HG03565 (cell line): ENCODE results near the gene TMEM232.

ENCODE experiments used
- ATAC-seq: cut with Tn5 transposase; IDR thresholded peaks from one replicate; pipeline ENCODE4 v1.9.1; 2021; ENCODE audit warnings: mild to moderate bottlenecking, moderate library complexity; ENCODE audit not compliant: unreplicated experiment

The TMEM232 gene

DNA sequence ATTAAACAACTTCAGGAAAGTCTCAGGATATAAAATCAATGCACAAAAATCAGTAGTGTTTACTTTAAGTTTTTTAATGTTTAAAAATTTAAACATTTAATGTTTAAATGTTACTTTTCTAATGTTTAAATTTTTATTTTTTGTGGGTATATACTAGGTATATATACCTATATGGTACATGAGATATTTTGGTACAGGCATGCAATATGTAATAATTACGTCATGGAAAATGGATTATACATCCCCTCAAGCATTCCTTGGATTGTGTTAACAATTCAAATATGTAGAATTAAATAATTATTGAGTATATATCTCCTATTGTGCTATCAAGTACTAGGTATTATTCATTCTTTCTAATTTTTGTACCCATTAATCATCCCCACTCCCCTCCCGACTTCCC is 291.3 kb downstream of the TMEM232 start:
- ATAC-seq: no peak

DNA sequence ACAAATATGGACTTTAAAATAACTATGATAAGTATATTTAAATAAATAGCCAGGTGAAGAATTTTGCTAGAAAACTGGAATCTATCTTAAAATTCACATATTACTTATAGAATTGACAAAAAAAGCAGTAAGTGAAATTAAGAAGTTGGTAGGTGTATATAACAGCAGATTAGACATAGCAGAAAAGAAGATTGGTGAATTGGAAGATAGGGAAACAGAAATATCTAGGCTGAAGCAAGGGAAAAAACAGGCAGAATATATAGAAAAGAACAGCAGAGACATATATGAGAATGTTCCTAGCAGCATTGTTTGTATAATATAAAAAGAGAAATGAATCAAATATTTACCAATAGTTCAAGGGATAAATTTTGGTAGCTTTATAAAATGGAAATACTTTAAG is 294.9 kb downstream of the TMEM232 start:
- no peak for ATAC-seq

DNA sequence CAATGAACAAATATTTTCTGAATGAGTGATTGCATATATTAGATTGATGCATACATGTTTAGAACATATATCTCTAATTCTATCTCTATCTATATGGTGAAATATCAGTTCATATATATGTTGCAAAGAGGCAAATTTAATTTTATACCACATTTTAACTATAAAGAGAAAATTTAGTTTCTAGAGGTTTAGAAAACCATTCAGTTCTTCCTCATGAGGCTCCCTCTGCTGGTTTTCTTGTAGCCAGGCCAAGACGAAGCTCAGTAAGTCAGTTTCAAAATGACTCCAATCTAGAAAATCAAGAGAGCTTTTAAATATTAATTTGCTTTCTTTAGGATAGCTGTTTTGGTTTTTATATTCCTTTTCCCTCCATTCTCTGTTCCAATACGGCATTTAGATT is 312.1 kb downstream of the TMEM232 start:
- peak; percentile 57 for ATAC-seq

DNA sequence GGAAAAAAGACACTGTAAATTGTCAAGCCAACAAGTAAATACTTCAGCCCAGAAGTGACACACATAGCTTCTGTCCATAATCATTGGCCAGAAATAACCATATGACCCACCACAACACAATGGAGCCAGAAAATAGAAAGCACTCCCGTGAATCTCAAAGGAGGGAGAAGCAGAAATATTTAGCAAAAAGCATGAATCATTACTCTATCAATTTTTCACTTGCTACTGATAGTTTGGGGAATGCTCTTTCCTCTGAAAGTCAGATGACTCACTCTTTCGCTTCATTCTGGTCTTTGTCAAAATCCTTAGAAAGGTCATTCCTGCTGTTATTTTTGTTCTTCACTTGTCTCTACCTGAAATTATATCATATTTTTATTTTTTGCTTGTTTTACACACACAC is 312.6 kb downstream of the TMEM232 start:
- no peak for ATAC-seq

DNA sequence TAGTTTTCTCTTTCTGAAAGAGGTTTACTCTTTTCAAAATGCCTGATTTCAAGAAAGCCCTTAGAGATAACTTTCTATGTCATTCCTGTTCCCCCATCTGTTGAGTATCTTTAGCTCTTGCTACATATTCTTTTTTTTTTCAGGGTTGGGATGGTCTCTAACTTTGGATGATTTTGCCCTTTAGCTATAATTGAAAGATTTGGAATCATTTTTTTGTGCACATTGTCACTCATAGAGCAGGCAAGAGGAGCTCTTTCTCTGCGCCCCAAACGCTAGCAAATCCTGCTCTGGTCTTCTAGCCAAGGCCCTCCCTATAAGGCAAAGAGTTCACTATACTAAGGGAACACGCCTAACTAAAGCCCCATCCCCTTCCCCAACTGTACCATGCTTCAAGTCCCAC is 316.9 kb downstream of the TMEM232 start:
- no peak for ATAC-seq

DNA sequence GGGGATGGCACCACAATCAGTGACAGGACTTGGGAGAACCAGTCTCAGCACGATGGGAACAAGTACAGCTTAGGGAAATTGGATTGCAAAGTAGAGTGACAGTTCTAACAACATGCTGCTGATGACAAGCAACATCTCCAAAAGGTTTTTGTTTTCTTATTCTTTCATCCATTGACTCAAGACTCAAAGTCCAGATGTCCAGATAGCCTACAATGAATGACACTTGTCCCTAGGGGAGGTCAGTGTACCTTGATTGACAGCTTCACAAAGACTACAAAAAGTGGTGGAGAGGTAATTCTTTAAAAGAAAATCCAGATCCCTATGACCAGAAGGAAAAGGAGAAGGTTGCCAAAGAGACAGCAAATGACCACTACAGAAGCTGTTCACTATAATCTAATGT is 323.9 kb downstream of the TMEM232 start:
- no peak for ATAC-seq

DNA sequence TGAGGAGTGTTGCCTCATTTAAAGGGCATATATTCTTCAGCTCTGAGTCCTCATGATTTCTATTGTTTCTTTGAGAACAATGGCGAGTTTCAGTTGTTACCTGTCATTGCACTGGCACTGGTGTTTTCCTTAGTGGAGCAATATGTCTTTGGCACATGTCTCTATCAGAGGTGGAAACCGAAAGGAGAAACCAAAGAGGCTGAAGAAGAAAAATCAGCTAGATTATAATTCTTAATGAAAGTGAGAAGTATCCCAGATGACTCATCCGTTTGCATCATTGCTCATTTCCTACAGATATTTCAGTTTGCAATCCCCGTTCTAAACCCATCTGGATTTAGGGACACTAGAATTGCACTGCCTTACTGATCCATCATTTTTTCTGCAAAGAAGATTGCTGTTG is 324.6 kb downstream of the TMEM232 start:
- no peak for ATAC-seq

DNA sequence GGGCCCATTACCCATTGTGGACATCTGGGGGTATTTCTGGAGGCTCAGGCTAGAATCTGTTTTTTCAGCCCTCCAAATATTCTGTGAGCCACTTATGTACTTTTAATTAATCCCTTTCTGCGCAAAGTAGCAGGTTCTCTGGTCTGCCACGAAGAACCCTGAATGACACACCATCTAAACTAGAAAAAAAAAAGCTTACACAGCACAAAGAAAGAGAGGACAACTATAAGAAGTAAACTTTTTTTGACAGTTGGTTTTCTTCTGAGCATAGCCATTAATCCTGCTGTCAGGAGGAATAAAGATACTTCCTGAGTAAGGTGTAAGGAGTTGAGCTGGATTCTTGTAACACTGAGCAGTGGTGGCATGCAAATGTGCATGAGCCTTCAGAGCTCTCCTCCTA is 327.5 kb downstream of the TMEM232 start:
- no peak for ATAC-seq

DNA sequence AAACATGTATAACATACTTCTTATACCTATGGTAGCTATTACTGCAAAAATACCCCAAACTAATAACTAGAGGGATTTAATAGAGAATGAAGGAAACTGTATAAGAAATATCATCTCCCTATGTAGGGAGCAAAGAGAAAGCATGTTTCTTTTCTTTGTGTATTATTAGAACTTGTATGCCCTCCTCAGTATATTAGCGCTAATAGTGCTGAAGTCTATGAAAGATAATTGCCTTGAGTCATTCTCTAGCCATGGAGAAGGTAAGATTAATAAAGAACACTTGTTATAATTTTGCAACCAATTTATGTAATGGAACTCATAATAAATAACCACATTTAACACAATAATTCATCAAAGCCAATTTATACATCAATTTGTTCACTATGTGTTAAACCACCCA is 329.2 kb downstream of the TMEM232 start:
- ATAC-seq: no peak

DNA sequence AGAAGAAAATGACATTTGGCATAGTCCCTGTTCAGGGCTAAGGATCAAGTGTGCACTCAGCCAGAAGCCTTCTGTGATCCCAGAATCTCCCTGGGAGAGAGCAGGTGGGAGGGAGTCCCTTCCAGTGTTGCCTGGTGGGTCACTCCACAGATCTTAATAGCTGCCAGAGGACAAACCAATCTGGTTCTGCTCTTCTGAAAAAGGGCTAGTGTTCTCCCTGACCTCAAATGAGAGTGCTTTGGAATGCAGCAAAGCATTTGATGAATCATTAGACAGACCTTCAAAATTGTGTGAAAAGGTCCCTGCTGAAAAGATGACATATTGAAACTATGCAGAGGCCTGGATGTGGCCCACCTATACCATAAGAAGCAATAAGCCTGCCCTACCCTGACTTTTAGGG is 339.7 kb downstream of the TMEM232 start:
- no peak for ATAC-seq

DNA sequence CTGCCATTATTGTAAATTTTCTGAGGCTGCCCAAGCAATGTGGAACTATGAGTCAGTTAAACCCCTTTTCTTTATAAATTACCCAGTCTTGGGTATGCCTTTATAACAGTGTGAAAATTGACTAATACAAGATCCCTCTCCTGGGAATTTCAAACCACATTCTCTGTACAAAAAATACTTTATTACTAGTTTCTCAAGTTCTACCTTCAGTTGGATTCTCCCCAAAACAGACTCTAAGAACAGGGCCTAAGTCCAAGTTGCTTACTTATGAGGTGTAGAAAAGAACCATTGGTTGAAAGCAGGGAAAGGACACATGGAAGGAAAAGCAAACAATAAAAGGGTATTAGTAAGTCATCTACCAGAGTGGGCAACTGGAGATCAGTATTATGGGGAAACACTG is 343.2 kb downstream of the TMEM232 start:
- no peak for ATAC-seq

DNA sequence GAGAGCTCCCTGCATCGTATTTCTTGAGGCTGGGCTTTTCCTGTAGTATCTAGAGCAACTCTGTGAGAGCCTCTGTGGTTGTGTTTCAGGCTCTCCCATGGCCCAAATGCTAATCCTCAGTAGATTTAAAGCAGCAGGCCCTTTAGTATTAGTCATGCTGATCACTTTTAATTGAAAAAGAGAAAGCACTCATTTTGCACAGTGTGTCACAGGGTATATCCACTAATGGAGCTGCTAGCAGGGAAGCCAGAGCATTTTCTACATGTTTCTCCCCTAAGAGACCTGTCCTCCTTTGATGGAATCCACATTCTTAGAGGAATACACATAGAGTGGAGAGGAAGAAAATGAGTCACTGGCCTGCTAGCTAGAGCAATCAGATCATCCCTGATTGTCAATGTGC is 348.5 kb downstream of the TMEM232 start:
- ATAC-seq: no peak

DNA sequence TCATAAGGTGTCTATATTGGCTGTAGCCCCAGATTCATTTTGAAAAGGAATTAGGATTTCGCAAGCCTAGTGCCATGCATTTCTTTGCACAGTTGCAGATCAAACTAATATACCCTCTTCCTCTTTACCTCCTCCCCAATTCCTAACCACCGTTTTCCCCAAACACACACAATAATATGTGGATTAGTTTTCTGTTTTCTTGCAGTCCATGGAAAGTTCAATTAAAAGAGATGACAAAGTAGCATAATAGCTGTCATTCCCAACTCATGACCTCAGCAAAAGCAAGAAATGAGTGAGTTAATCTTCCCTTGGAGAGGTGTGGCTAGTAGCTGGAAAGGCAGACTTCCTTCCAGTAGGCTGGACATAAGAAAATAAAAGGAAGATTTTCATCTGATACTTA is 349.1 kb downstream of the TMEM232 start:
- ATAC-seq: no peak

DNA sequence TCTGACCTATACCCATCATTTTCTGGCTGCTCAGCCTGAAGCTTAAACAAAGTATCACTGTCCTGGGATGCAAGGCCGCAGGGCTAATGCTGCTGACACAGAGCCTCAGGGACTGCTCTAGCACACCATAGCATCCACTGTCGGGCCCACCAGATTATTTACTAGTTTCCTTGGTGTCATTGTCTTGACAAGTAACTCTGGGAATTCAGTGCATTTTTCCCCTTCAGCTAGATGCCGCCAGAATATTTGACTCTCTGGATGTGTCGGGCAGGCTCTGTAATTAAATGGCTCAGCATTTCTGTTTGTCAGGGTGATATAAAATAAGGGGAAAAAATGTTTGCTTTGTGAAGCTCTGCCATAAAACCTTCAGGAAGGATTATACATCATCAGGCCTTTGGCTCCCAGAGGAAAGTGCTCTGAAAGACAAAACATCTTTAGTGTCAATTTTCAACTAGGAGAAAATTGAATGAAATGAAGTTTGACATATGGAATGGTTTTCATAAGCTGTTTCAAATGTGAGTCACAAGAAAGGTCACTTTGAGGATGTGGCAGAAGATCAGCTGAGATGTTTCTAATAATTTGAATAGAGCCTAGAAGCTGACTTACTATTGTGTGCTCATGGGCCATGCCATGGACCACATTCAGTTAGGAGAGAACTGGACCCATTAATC is 350.1 kb downstream of the TMEM232 start:
- ATAC-seq: no peak

DNA sequence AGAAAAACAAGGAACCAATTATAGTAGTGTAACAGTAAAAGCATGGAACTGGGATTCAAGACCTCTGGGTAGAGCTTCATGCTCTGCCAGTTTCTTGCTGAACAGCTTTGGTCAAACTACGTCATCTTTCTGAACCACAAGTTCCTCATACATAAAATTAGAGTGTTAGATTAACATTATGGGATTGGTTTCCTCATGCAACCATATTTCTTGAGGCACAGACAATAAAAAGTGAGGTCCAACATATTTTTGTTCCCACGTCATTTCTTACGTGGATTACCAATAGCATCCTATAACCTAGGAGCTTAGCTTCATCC is 354.8 kb downstream of the TMEM232 start:
- ATAC-seq: peak; percentile 86

DNA sequence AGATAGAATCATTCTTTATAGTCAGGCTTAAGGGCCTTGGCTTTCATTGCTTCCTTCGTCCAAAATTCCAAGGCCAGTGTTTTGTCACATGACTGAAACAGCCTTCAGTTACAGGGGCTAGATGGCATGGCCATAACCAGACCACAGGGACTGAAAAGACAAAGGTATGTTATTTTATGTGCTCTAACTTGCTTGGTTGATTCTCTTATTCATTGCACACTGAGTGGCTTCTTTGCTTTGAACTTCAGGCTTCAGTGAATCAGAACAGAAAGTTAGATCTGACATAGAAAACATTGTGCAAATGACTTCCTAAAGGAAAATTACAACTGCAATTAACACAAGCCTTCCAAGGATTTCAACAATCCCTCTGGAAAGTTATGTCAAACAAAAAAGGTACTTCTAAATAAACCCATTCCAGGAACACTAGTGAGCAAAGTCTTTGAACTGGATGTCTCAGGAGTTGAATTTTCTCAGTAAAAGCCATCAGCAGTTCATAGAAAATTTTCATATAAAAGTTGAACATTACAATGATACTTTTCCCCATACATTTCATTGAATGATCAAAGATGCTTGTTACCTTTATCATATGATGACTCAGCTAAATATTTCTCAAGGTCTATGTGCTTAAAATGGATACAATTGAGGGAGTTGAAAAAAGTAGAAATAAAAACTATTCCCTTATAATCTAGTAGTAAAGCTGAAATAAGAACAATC is 355.3 kb downstream of the TMEM232 start:
- peak; percentile 25 for ATAC-seq
